Dedifferentiated amniotic fluid mesenchymal stem cell (primary cell): ENCODE results near the gene TMEM39A.

Source experiments
- DNase-seq: peaks from one replicate; pipeline ENCODE4 v3.0.0-alpha.2; 2016; ENCODE audit errors: extremely low spot score

Gene TMEM39A

DNA sequence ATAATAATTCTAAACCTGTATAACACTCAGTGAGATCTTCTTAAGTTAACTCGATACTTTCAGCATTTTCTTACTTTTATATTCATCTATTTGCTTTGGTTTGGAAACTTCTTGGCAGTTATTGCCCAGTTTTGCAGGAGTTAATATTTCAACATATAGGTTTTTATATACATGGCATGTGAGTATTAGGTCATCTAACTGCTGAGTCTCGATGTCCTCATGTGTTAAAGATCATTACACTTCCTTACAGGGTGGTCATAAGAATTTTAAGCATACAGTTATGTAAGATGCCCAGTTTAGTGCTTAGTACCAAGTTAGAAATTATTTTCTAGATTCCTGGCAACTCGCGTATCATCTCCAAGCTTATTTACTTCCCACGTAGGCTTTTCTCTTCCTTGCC, 62.9 kb downstream of the TMEM39A start:
- no peak for DNase-seq

DNA sequence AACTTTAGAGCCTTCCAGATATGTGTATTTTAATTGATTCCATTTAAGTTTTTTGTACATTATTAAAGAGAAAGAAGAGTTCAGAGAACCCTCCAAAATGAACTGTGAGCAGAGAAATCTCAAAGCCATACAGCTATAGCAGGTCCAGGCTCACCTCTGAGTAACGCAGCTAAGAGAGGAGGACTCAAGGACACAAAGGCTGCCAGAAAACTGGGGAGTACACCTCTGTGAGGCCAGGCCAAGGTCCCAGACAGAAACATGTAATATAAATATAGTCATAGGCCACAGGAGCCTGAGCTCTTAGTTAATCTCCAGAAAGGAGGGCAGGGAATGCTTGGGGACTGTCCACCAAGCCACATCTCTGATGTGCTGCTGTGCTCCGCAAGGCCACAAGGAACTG, 66.5 kb downstream of the TMEM39A start:
- DNase-seq, result no peak

DNA sequence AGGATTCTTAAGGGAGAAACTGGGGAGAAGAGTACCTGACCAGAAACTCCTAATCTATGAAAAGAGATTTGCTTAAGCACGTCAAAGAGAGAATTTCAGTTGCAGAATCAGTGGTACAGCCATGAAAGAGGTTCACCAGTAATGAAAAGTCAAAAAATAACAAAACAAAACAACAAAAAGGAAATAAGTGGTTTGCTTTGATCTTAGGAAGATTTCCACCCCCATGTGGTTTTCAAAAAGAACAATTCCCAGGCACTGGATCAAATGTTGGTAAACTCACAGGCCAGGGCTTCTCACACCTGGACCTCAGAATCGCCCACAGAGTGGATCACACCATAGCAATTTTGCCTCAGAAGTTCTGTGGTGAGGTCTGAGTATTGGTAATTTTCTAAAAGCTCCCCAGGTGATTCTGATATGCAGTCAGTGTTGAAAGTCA, 67.5 kb downstream of the TMEM39A start:
- DNase-seq, result no peak

DNA sequence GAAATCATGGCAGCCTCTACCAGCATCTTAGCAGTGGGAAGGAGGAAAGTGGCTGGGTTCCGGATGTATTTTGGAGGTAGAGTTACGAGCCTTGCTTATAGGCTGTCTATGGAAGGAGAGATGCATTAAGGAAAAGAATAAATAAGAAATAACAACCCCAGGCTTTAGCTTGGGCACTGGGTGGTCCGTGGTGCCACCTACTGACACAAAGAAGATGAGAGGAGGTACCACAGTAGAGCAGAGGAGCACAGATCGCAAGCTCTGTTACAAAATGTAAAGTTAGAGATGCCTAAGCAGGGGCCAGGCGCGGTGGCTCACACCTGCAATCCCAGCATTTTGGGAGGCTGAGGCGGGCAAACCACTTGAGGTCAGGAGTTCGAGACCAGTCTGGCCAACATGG, 74.8 kb downstream of the TMEM39A start:
- DNase-seq, result no peak

DNA sequence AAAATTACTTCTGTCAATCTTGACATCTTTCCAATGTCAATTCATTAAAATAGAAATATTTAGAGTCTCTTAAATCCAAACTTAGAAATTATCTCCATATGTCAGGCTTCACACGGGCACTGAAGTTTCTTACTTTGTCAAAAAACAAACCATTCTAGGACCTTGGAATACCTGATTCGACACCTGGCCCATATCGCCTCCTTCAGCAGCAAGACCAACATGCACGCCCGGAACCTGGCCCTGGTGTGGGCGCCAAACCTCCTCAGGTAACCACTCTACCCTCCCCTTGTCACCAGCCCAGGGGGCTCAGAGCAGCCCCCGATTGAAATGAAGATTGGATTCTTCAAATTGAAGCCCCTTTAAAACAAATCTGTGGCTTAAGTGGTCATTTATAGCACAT, 81.3 kb downstream of the TMEM39A start:
- DNase-seq, result no peak

DNA sequence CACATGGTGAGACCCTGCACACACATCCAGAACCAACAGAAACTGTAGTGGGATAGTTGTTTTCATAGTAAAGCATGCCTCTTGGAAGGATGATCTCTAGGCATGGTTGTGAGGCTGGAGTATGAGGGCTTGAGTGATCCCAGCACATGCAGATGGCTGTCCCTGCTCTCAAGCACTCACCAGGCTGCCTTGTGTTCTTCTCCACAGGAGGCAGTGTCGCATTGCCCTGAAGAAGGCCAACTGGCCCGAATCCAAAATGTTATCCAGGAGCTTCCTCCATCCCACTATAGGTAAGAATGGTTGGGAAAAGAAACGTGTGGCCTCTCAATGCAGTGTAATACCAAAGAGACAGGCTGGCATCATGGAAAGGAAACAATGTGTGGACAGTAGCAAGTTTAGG, 82.7 kb downstream of the TMEM39A start:
- DNase-seq, result no peak
